Activated CD4-positive, alpha-beta memory T cell treated with anti-CD3 and anti-CD28 coated beads, Interleukin-2, amount 10 ng/mL, durations not matched to agents 7 days and 5 days (primary cell): ENCODE data around the gene SPATA31D3. TPM values are rescaled to one million over a fixed set of nuclear protein-coding genes. Genes with fewer than 3 reads are reported as not detected.
"Not testable (repeated sequence)": the region's sequence is repeated elsewhere in the genome, so short reads cannot be mapped to it uniquely, and the experiment has no call there.

Experiments used
- CTCF ChIA-PET: fragments of 350-600 bp; sonication (Branson Sonifier 250); formaldehyde crosslinking; loops from one replicate; lab custom pipeline; 2021; ENCODE audit warnings: antibody characterized with exemption, inconsistent platforms; lab: Charles Lee
- POLR2A ChIA-PET: fragments of 350-600 bp; sonication (Branson Sonifier 250); formaldehyde crosslinking; loops from one replicate; lab custom pipeline; 2021; ENCODE audit warnings: antibody characterized with exemption; lab: Charles Lee
- DNase-seq: peaks from one replicate; pipeline ENCODE4 v3.0.0-alpha.2; 2020
- H3K27ac Mint-ChIP-seq: one replicate; pipeline ENCODE4 v1.8.0; 2021; ENCODE audit warnings: mild to moderate bottlenecking, mixed read lengths
- H3K27me3 Mint-ChIP-seq: one replicate; pipeline ENCODE4 v1.8.0; 2021; ENCODE audit warnings: mixed read lengths
- H3K36me3 Mint-ChIP-seq: one replicate; pipeline ENCODE4 v1.8.0; 2021; ENCODE audit warnings: low read depth, mixed read lengths
- H3K4me1 Mint-ChIP-seq: one replicate; pipeline ENCODE4 v1.8.0; 2021; ENCODE audit warnings: mixed read lengths
- H3K4me3 Mint-ChIP-seq: one replicate; pipeline ENCODE4 v1.8.0; 2021; ENCODE audit warnings: mild to moderate bottlenecking, mixed read lengths
- H3K9me3 Mint-ChIP-seq: one replicate; pipeline ENCODE4 v1.8.0; 2021; ENCODE audit warnings: mixed read lengths
- total RNA-seq, 2 experiments: library from RNA; stranded (reverse); gene quantifications; one replicate each; pipeline ENCODE4 v1.2.3, GENCODE V29; 2021

The SPATA31D3 gene
- total RNA-seq, 2 experiments from 2014 or later = not detected

- POLR2A ChIA-PET, H3K36me3 Mint-ChIP-seq, H3K4me1 Mint-ChIP-seq, H3K9me3 Mint-ChIP-seq, H3K27me3 Mint-ChIP-seq, CTCF ChIA-PET, H3K27ac Mint-ChIP-seq, H3K4me3 Mint-ChIP-seq, DNase-seq: not testable (repeated sequence)
These were observed 5.3 kb downstream of the SPATA31D3 start for GRCh38 chr9:81948650-81949049.

- Mint-ChIP-seq H3K9me3 (peaks cover 25% of the 10 kb centered on the region), H3K36me3 (no peaks in the 10 kb centered on the region), H3K4me1 (no peaks in the 10 kb centered on the region), H3K27ac (no peak overlapping the region), H3K4me3 (no peak overlapping the region), H3K27me3 (no peaks in the 10 kb centered on the region)
- ChIA-PET CTCF (no interaction called here), POLR2A (no interaction called here)
- no peak for DNase-seq
These were observed 9.8 kb downstream of the SPATA31D3 start for GRCh38 chr9:81953096-81953495.

- no peak for DNase-seq
- Mint-ChIP-seq H3K27me3 (no peaks in the 10 kb centered on the region), H3K9me3 (peaks cover 27% of the 10 kb centered on the region), H3K27ac (no peak overlapping the region), H3K4me3 (no peak overlapping the region), H3K36me3 (no peaks in the 10 kb centered on the region), H3K4me1 (no peaks in the 10 kb centered on the region)
- CTCF ChIA-PET = no interaction called here
- POLR2A ChIA-PET = no interaction called here
These were observed 12.3 kb downstream of the SPATA31D3 start for GRCh38 chr9:81955625-81956024.

GRCh38 chr9:81964218-81965171, 21.2 kb downstream of the SPATA31D3 start:
- Mint-ChIP-seq H3K4me1 (no peaks in the 10 kb centered on the region), H3K9me3 (peaks cover 7% of the 10 kb centered on the region), H3K27me3 (no peaks in the 10 kb centered on the region), H3K36me3 (no peaks in the 10 kb centered on the region), H3K27ac (no peak overlapping the region), H3K4me3 (no peak overlapping the region)
- ChIA-PET CTCF (no interaction called here), POLR2A (no interaction called here)
- DNase-seq = no peak

- Mint-ChIP-seq H3K27ac (no peak overlapping the region), H3K9me3 (peaks cover 12% of the 10 kb centered on the region), H3K4me1 (no peaks in the 10 kb centered on the region), H3K27me3 (no peaks in the 10 kb centered on the region), H3K4me3 (no peak overlapping the region), H3K36me3 (no peaks in the 10 kb centered on the region)
- no peak for DNase-seq
- POLR2A ChIA-PET = no interaction called here
- CTCF ChIA-PET = no interaction called here
These were observed 24.7 kb downstream of the SPATA31D3 start for GRCh38 chr9:81968026-81968425.

GRCh38 chr9:81969971-81970370, 26.7 kb downstream of the SPATA31D3 start:
- H3K4me1 Mint-ChIP-seq = no peaks in the 10 kb centered on the region
- POLR2A ChIA-PET = no interaction called here
- H3K9me3 Mint-ChIP-seq = peaks cover 12% of the 10 kb centered on the region
- CTCF ChIA-PET = no interaction called here
- DNase-seq = no peak
- no peaks in the 10 kb centered on the region for H3K27me3 Mint-ChIP-seq
- H3K27ac Mint-ChIP-seq = no peak overlapping the region
- no peak overlapping the region for H3K4me3 Mint-ChIP-seq
- H3K36me3 Mint-ChIP-seq = no peaks in the 10 kb centered on the region

GRCh38 chr9:81971727-81972126, 28.4 kb downstream of the SPATA31D3 start:
- ChIA-PET POLR2A (no interaction called here), CTCF (no interaction called here)
- Mint-ChIP-seq H3K27me3 (no peaks in the 10 kb centered on the region), H3K36me3 (no peaks in the 10 kb centered on the region), H3K27ac (no peak overlapping the region), H3K4me1 (no peaks in the 10 kb centered on the region), H3K9me3 (peaks cover 16% of the 10 kb centered on the region), H3K4me3 (no peak overlapping the region)
- DNase-seq = no peak

- CTCF ChIA-PET = no interaction called here
- POLR2A ChIA-PET = no interaction called here
These were observed 31.5 kb downstream of the SPATA31D3 start for GRCh38 chr9:81974764-81975163.

GRCh38 chr9:81976351-81976750, 33.1 kb downstream of the SPATA31D3 start:
- Mint-ChIP-seq H3K9me3 (peaks cover 10% of the 10 kb centered on the region), H3K27me3 (no peaks in the 10 kb centered on the region), H3K4me3 (no peak overlapping the region), H3K4me1 (no peaks in the 10 kb centered on the region), H3K36me3 (no peaks in the 10 kb centered on the region), H3K27ac (no peak overlapping the region)
- CTCF ChIA-PET = no interaction called here
- POLR2A ChIA-PET = no interaction called here
- DNase-seq = no peak

More at GRCh38 chr9:81974764-81975163, 31.5 kb downstream of the SPATA31D3 start:
- no peak for DNase-seq
- Mint-ChIP-seq H3K4me3 (no peak overlapping the region), H3K27me3 (no peaks in the 10 kb centered on the region), H3K4me1 (no peaks in the 10 kb centered on the region), H3K9me3 (peaks cover 15% of the 10 kb centered on the region), H3K27ac (no peak overlapping the region), H3K36me3 (no peaks in the 10 kb centered on the region)

GRCh38 chr9:81979196-81979595, 35.9 kb downstream of the SPATA31D3 start:
- Mint-ChIP-seq H3K36me3 (no peaks in the 10 kb centered on the region), H3K4me1 (no peaks in the 10 kb centered on the region), H3K4me3 (no peak overlapping the region), H3K27me3 (no peaks in the 10 kb centered on the region), H3K9me3 (peaks cover 10% of the 10 kb centered on the region), H3K27ac (no peak overlapping the region)
- DNase-seq = no peak
- ChIA-PET CTCF (no interaction called here), POLR2A (no interaction called here)

GRCh38 chr9:81980568-81980967, 37.3 kb downstream of the SPATA31D3 start:
- CTCF ChIA-PET = no interaction called here
- Mint-ChIP-seq H3K36me3 (no peaks in the 10 kb centered on the region), H3K4me1 (no peaks in the 10 kb centered on the region), H3K9me3 (peaks cover 7% of the 10 kb centered on the region), H3K4me3 (no peak overlapping the region), H3K27ac (no peak overlapping the region), H3K27me3 (no peaks in the 10 kb centered on the region)
- DNase-seq = no peak
- POLR2A ChIA-PET = no interaction called here

- Mint-ChIP-seq H3K9me3 (peaks cover 6% of the 10 kb centered on the region), H3K27ac (no peak overlapping the region), H3K36me3 (no peaks in the 10 kb centered on the region), H3K27me3 (no peaks in the 10 kb centered on the region), H3K4me3 (no peak overlapping the region), H3K4me1 (no peaks in the 10 kb centered on the region)
- CTCF ChIA-PET = no interaction called here
- no peak for DNase-seq
- POLR2A ChIA-PET = no interaction called here
These were observed 38.6 kb downstream of the SPATA31D3 start for GRCh38 chr9:81981883-81982282.

- H3K27ac Mint-ChIP-seq = no peak overlapping the region
- H3K4me3 Mint-ChIP-seq = no peak overlapping the region
- no peaks in the 10 kb centered on the region for H3K36me3 Mint-ChIP-seq
- no peaks in the 10 kb centered on the region for H3K4me1 Mint-ChIP-seq
- ChIA-PET POLR2A (no interaction called here), CTCF (no interaction called here)
- no peaks in the 10 kb centered on the region for H3K9me3 Mint-ChIP-seq
- no peak for DNase-seq
- no peaks in the 10 kb centered on the region for H3K27me3 Mint-ChIP-seq
These were observed 41.6 kb downstream of the SPATA31D3 start for GRCh38 chr9:81984928-81985327.

GRCh38 chr9:81986051-81986450, 42.8 kb downstream of the SPATA31D3 start:
- H3K36me3 Mint-ChIP-seq = no peaks in the 10 kb centered on the region
- POLR2A ChIA-PET = no interaction called here

More at GRCh38 chr9:81986051-81986450, 42.8 kb downstream of the SPATA31D3 start:
- CTCF ChIA-PET = no interaction called here
- Mint-ChIP-seq H3K27me3 (no peaks in the 10 kb centered on the region), H3K27ac (no peak overlapping the region), H3K4me3 (no peak overlapping the region), H3K4me1 (no peaks in the 10 kb centered on the region), H3K9me3 (peaks cover 2% of the 10 kb centered on the region)
- no peak for DNase-seq
